Lung (tissue), 12 donors: ENCODE data around the gene TACR2. TPM values are rescaled to one million over a fixed set of nuclear protein-coding genes. Genes with fewer than 3 reads are reported as not detected.
A peak's percentile ranks its signal among the peaks of the same experiment; 100 is the strongest.

ENCODE experiments used
- ATAC-seq: fragments of 200-7000 bp; cut with Tn5 transposase; one replicate; pipeline ENCODE4 v1.9.1; 2020; ENCODE audit warnings: moderate number of reproducible peaks; ENCODE audit not compliant: insufficient read depth, low FRiP score
- DNase-seq, 3 donors: peaks; one replicate each; pipeline ENCODE4 v3.0.0-alpha.2; 2013 to 2017
- H3K27ac ChIP-seq, 2 donors: one replicate each; pipeline ENCODE4 v1.5.1; 2013; ENCODE audit warnings: mild to moderate bottlenecking in 2 of 2, moderate library complexity in 2 of 2, control low read depth in 1 of 2, inconsistent platforms in 1 of 2, low read depth in 1 of 2, low read length in 1 of 2
- H3K27me3 ChIP-seq, 3 donors: one replicate each; pipeline ENCODE4 v1.5.1; 2013; ENCODE audit warnings: low read length in 2 of 3; ENCODE audit not compliant: control insufficient read depth in 3 of 3, insufficient read depth in 3 of 3
- H3K36me3 ChIP-seq, 4 donors: one replicate each; pipeline ENCODE4 v1.5.1; 2013; ENCODE audit warnings: low read length in 4 of 4, mild to moderate bottlenecking in 1 of 4, moderate library complexity in 1 of 4; ENCODE audit not compliant: control insufficient read depth in 4 of 4, insufficient read depth in 4 of 4
- H3K4me1 ChIP-seq, 5 donors: one replicate each; pipeline ENCODE4 v1.5.1; 2013; ENCODE audit warnings: low read length in 5 of 5, mild to moderate bottlenecking in 2 of 5, moderate library complexity in 1 of 5; ENCODE audit not compliant: control insufficient read depth in 5 of 5, insufficient read depth in 5 of 5
- H3K4me3 ChIP-seq: one replicate; pipeline ENCODE4 v1.5.1; 2013; ENCODE audit warnings: mild to moderate bottlenecking, control low read depth, moderate library complexity
- H3K9ac ChIP-seq, 2 donors: one replicate each; pipeline ENCODE4 v1.5.1; 2013; ENCODE audit warnings: low read length in 2 of 2, control low read depth in 1 of 2; ENCODE audit not compliant: insufficient read depth in 1 of 2
- H3K9me3 ChIP-seq, 4 donors: one replicate each; pipeline ENCODE4 v1.5.1; 2013; ENCODE audit warnings: low read length in 3 of 4, mild to moderate bottlenecking in 1 of 4, moderate library complexity in 1 of 4; ENCODE audit not compliant: control insufficient read depth in 4 of 4, insufficient read depth in 3 of 4
- CTCF ChIP-seq: IDR thresholded peaks from 2 replicates; pipeline ENCODE4 v1.5.1; 2012; ENCODE audit warnings: mild to moderate bottlenecking; ENCODE audit errors: control extremely low read depth, extremely low read depth
- WGBS, 2 donors: extraction: QIAGEN DNeasy Blood & Tissue Kit; methylation state at CpG; one replicate each; pipeline ENCODE4 v1.1.7; 2013; 5-methylcytosine and 5-hydroxymethylcytosine counted together
- polyA plus RNA-seq, 2 donors: library from polyadenylated mRNA; stranded (reverse); fragments of 200-250 nt; gene quantifications; one replicate each; pipeline ENCODE4 v1.2.1, GENCODE V29; 2013
- total RNA-seq, 2 donors: library from RNA; depleted of rRNA in 1 of 2; stranded (reverse); fragments of >200 nt in 1 of 2; gene quantifications; one replicate each; pipeline ENCODE4 v1.2.1, GENCODE V29; 2014 to 2021
- donor health status: control.
- donor health status: control.
- donor health status: Bipolar disorder and iron deficiency.
- donor health status: healthy.
- donor health status: DM: yes; HTN: yes; CAD: no.

TACR2 gene
- total and polyA plus RNA-seq, 4 donors, result 0.28 to 0.83 (median 0.50) TPM

GRCh38 chr10:69385454-69386350 lies 31.0 kb downstream of the TACR2 start:
- ATAC-seq (no peak), DNase-seq (no peak)
- no peak overlapping the region for H3K9ac ChIP-seq
- H3K4me3 ChIP-seq, result no peak overlapping the region
- no peaks in the 10 kb centered on the region for H3K9me3 ChIP-seq
- no peak for TF ChIP-seq CTCF
- WGBS, 2 donors, result 76 to 90% methylated on average over 11 of the region's 11 CpGs
- peak overlapping the region in 1 of 2 donors; percentile 75 for H3K27ac ChIP-seq
- H3K36me3 ChIP-seq, result peaks cover 28 to 55% (median 37%) of the 10 kb centered on the region in 4 donors
- peaks cover 0 to 4% (median 0%) of the 10 kb centered on the region in 5 donors for H3K4me1 ChIP-seq
- no peaks in the 10 kb centered on the region for H3K27me3 ChIP-seq

- Histone ChIP-seq H3K9ac (no peak overlapping the region), H3K9me3 (peaks cover 0 to 2% (median 0%) of the 10 kb centered on the region in 4 donors), H3K27ac (no peak overlapping the region), H3K36me3 (peaks cover 35 to 61% (median 46%) of the 10 kb centered on the region in 4 donors), H3K4me3 (no peak overlapping the region), H3K4me1 (peaks cover 0 to 2% (median 0%) of the 10 kb centered on the region in 5 donors), H3K27me3 (no peaks in the 10 kb centered on the region)
- TF ChIP-seq CTCF, result no peak
- ATAC-seq, result no peak
- WGBS, 2 donors, result 90 to 92% methylated on average over 10 of the region's 10 CpGs
- DNase-seq, result no peak
Observed at GRCh38 chr10:69384320-69384719, 32.4 kb downstream of the TACR2 start.

GRCh38 chr10:69383558-69383957 lies 33.2 kb downstream of the TACR2 start:
- TF ChIP-seq CTCF, result no peak
- H3K36me3 ChIP-seq, result peaks cover 29 to 56% (median 44%) of the 10 kb centered on the region in 4 donors

More at GRCh38 chr10:69383558-69383957, 33.2 kb downstream of the TACR2 start:
- Histone ChIP-seq H3K9me3 (peaks cover 0 to 2% (median 0%) of the 10 kb centered on the region in 4 donors), H3K27ac (peak overlapping the region in 1 of 2 donors; percentile 54), H3K27me3 (no peaks in the 10 kb centered on the region), H3K4me3 (no peak overlapping the region), H3K4me1 (peaks cover 0 to 2% (median under 1%) of the 10 kb centered on the region in 5 donors), H3K9ac (no peak overlapping the region)
- ATAC-seq (no peak), DNase-seq (no peak)
- WGBS, 2 donors, result 71% methylated on average over 3 of the region's 3 CpGs
